Brain microvascular endothelial cell (primary cell): ENCODE results near the gene SLC22A15.
A peak's percentile ranks its signal among the peaks of the same experiment; 100 is the strongest.

Source experiments
- DNase-seq: peaks from one replicate; pipeline ENCODE4 v3.0.0-alpha.2; 2020
- H3K27ac ChIP-seq: fragments of 250-450 bp; sonication (Bioruptor Pico); 2 replicates; pipeline ENCODE4 v1.5.1; 2020; ENCODE audit warnings: mild to moderate bottlenecking, moderate library complexity
- H3K27me3 ChIP-seq: fragments of 250-450 bp; sonication (Bioruptor Pico); replicated peaks from 2 replicates; pipeline ENCODE4 v1.5.1; 2020; ENCODE audit warnings: mild to moderate bottlenecking
- H3K36me3 ChIP-seq: fragments of 250-450 bp; sonication (Bioruptor Pico); replicated peaks from 2 replicates; pipeline ENCODE4 v1.5.1; 2020; ENCODE audit warnings: mild to moderate bottlenecking
- H3K4me3 ChIP-seq: 2 replicates; pipeline ENCODE4 v1.5.1; 2011; ENCODE audit warnings: low read depth, mild to moderate bottlenecking, control low read depth, low read length, moderate library complexity
- CTCF ChIP-seq: IDR thresholded peaks from 2 replicates; pipeline ENCODE4 v1.5.1; 2011; ENCODE audit warnings: low read depth, mild to moderate bottlenecking, moderate library complexity, low read length, control low read depth, inconsistent platforms; ENCODE audit errors: missing control alignments
- in situ Hi-C: cut with HindIII; loops from 2 replicates; pipeline ENCODE4 v1.10.0; 2017; ENCODE audit warnings: low sequenced_read_pairs, low pct_ligation_motif_present

Gene SLC22A15

GRCh38 chr1:115976921-115977498, 697 bp downstream of the SLC22A15 start:
- Histone ChIP-seq H3K4me3 (peak overlapping the region; percentile 62), H3K27ac (no peak overlapping the region), H3K27me3 (peaks cover 18% of the 10 kb centered on the region), H3K36me3 (no peaks in the 10 kb centered on the region)
- DNase-seq: no peak
- in situ Hi-C loops: no loop called here
- TF ChIP-seq CTCF: no peak

GRCh38 chr1:115977499-115978258, 1.4 kb downstream of the SLC22A15 start:
- in situ Hi-C loops: no loop called here
- H3K27me3 ChIP-seq: peaks cover 18% of the 10 kb centered on the region
- TF ChIP-seq CTCF: no peak
- H3K36me3 ChIP-seq: no peaks in the 10 kb centered on the region
- no peak overlapping the region for H3K27ac ChIP-seq
- H3K4me3 ChIP-seq: no peak overlapping the region
- no peak for DNase-seq

GRCh38 chr1:115978292-115978941, 2.1 kb downstream of the SLC22A15 start:
- in situ Hi-C loops: no loop called here
- DNase-seq: no peak
- Histone ChIP-seq H3K27ac (no peak overlapping the region), H3K36me3 (no peaks in the 10 kb centered on the region), H3K27me3 (peaks cover 18% of the 10 kb centered on the region), H3K4me3 (no peak overlapping the region)
- TF ChIP-seq CTCF: no peak

- no peak overlapping the region for H3K27ac ChIP-seq
- in situ Hi-C loops: no loop called here
- no peak for DNase-seq
- no peak overlapping the region for H3K4me3 ChIP-seq
- no peak for TF ChIP-seq CTCF
- H3K27me3 ChIP-seq: peaks cover 18% of the 10 kb centered on the region
- no peaks in the 10 kb centered on the region for H3K36me3 ChIP-seq
Observed at GRCh38 chr1:115980156-115980555, 3.8 kb downstream of the SLC22A15 start.

- Histone ChIP-seq H3K27me3 (peaks cover 18% of the 10 kb centered on the region), H3K36me3 (no peaks in the 10 kb centered on the region), H3K4me3 (no peak overlapping the region), H3K27ac (no peak overlapping the region)
- no peak for DNase-seq
- in situ Hi-C loops: no loop called here
- peak; percentile 74 for TF ChIP-seq CTCF
Observed at GRCh38 chr1:115980998-115981993, 5.0 kb downstream of the SLC22A15 start.
